Mesodermal cell (in vitro differentiated cells): ENCODE measurements around the gene RBM19.

Experiments
- H3K27ac ChIP-seq: 2 replicates; pipeline ENCODE4 v1.7.0; 2013; ENCODE audit warnings: mild to moderate bottlenecking, low read depth, low read length, moderate library complexity; ENCODE audit not compliant: severe bottlenecking
- H3K36me3 ChIP-seq: 2 replicates; pipeline ENCODE4 v1.7.1; 2013; ENCODE audit warnings: mild to moderate bottlenecking, low read length, moderate library complexity; ENCODE audit not compliant: control insufficient read depth, insufficient read depth
- H3K4me1 ChIP-seq: one replicate; pipeline ENCODE4 v1.7.1; 2013; ENCODE audit warnings: mild to moderate bottlenecking, low read length; ENCODE audit not compliant: insufficient read depth, control insufficient read depth, poor library complexity, severe bottlenecking
- H3K4me3 ChIP-seq: 2 replicates; pipeline ENCODE4 v1.7.0; 2013; ENCODE audit warnings: low read length, control low read depth, mild to moderate bottlenecking; ENCODE audit not compliant: insufficient read depth, poor library complexity, severe bottlenecking; ENCODE audit errors: extremely low read depth
- H3K9me3 ChIP-seq: 2 replicates; pipeline ENCODE4 v1.7.1; 2013; ENCODE audit warnings: mild to moderate bottlenecking, low read length, moderate library complexity; ENCODE audit not compliant: control insufficient read depth
- WGBS, 2 experiments: methylation state at CpG; one replicate each; pipeline ENCODE4 v1.1.5; 2013; ENCODE audit warnings: missing lambda C conversion rate in 2 of 2; ENCODE audit not compliant: insufficient coverage in 2 of 2; 5-methylcytosine and 5-hydroxymethylcytosine counted together

The RBM19 gene

GRCh38 chr12:113792450-113792849 is 173.7 kb downstream of the RBM19 start:
- 91 to 94% methylated on average over 6 of the region's 6 CpGs for whole genome bisulfite sequencing, 2 experiments
- H3K36me3 ChIP-seq: no peaks in the 10 kb centered on the region
- peaks cover 11% of the 10 kb centered on the region for H3K4me1 ChIP-seq
- no peak overlapping the region for H3K27ac ChIP-seq
- H3K4me3 ChIP-seq: no peak overlapping the region
- no peaks in the 10 kb centered on the region for H3K9me3 ChIP-seq

GRCh38 chr12:113788020-113788856 is 177.9 kb downstream of the RBM19 start:
- no peak overlapping the region for H3K4me3 ChIP-seq
- 78 to 82% methylated on average over 2 to 3 of the region's 5 CpGs for WGBS, 2 experiments
- H3K36me3 ChIP-seq: no peaks in the 10 kb centered on the region
- peaks cover 3% of the 10 kb centered on the region for H3K4me1 ChIP-seq
- no peak overlapping the region for H3K27ac ChIP-seq
- H3K9me3 ChIP-seq: no peaks in the 10 kb centered on the region

GRCh38 chr12:113786107-113786506 is 180.0 kb downstream of the RBM19 start:
- Histone ChIP-seq H3K4me1 (peaks cover 4% of the 10 kb centered on the region), H3K36me3 (no peaks in the 10 kb centered on the region), H3K4me3 (no peak overlapping the region), H3K27ac (no peak overlapping the region), H3K9me3 (no peaks in the 10 kb centered on the region)
- WGBS, 2 experiments: 92 to 100% methylated on average over 1 of the region's 2 CpGs

- Histone ChIP-seq H3K27ac (no peak overlapping the region), H3K4me1 (peaks cover 4% of the 10 kb centered on the region), H3K4me3 (no peak overlapping the region), H3K36me3 (no peaks in the 10 kb centered on the region), H3K9me3 (no peaks in the 10 kb centered on the region)
- 94% methylated on average over 2 of the region's 5 CpGs; no CpG with 5 or more reads in 1 of the 2 experiments for WGBS, 2 experiments
These were observed 182.3 kb downstream of the RBM19 start for GRCh38 chr12:113783811-113784210.

GRCh38 chr12:113782873-113783272 is 183.3 kb downstream of the RBM19 start:
- H3K4me1 ChIP-seq: peaks cover 4% of the 10 kb centered on the region
- 64 to 100% methylated on average over 1 to 7 of the region's 14 CpGs for WGBS, 2 experiments
- H3K27ac ChIP-seq: no peak overlapping the region
- H3K4me3 ChIP-seq: no peak overlapping the region
- no peaks in the 10 kb centered on the region for H3K9me3 ChIP-seq
- H3K36me3 ChIP-seq: no peaks in the 10 kb centered on the region

GRCh38 chr12:113781415-113782198 is 184.5 kb downstream of the RBM19 start:
- H3K36me3 ChIP-seq: no peaks in the 10 kb centered on the region
- no peak overlapping the region for H3K4me3 ChIP-seq
- 90 to 91% methylated on average over 8 to 9 of the region's 10 CpGs for WGBS, 2 experiments
- H3K9me3 ChIP-seq: no peaks in the 10 kb centered on the region
- H3K4me1 ChIP-seq: peaks cover 4% of the 10 kb centered on the region
- H3K27ac ChIP-seq: no peak overlapping the region

- H3K4me1 ChIP-seq: peaks cover 4% of the 10 kb centered on the region
- WGBS, 2 experiments: 86 to 92% methylated on average over 1 to 2 of the region's 2 CpGs
- H3K36me3 ChIP-seq: no peaks in the 10 kb centered on the region
- no peak overlapping the region for H3K4me3 ChIP-seq
- H3K9me3 ChIP-seq: no peaks in the 10 kb centered on the region
- no peak overlapping the region for H3K27ac ChIP-seq
These were observed 186.4 kb downstream of the RBM19 start for GRCh38 chr12:113779774-113780173.

- peaks cover 4% of the 10 kb centered on the region for H3K4me1 ChIP-seq
- no peak overlapping the region for H3K27ac ChIP-seq
- H3K9me3 ChIP-seq: no peaks in the 10 kb centered on the region
- H3K4me3 ChIP-seq: no peak overlapping the region
- no peaks in the 10 kb centered on the region for H3K36me3 ChIP-seq
- WGBS, 2 experiments: 31 to 50% methylated on average over 6 to 10 of the region's 12 CpGs
These were observed 187.5 kb downstream of the RBM19 start for GRCh38 chr12:113778432-113779132.

GRCh38 chr12:113777751-113778150 is 188.4 kb downstream of the RBM19 start:
- Histone ChIP-seq H3K27ac (no peak overlapping the region), H3K4me3 (no peak overlapping the region), H3K36me3 (no peaks in the 10 kb centered on the region), H3K9me3 (no peaks in the 10 kb centered on the region), H3K4me1 (no peaks in the 10 kb centered on the region)
- 73% methylated on average over 2 of the region's 2 CpGs; no CpG with 5 or more reads in 1 of the 2 experiments for WGBS, 2 experiments

- no peaks in the 10 kb centered on the region for H3K36me3 ChIP-seq
- H3K9me3 ChIP-seq: no peaks in the 10 kb centered on the region
- WGBS, 2 experiments: 87 to 91% methylated on average over 6 to 7 of the region's 7 CpGs
- H3K4me1 ChIP-seq: no peaks in the 10 kb centered on the region
- no peak overlapping the region for H3K27ac ChIP-seq
- H3K4me3 ChIP-seq: no peak overlapping the region
These were observed 189.6 kb downstream of the RBM19 start for GRCh38 chr12:113776536-113776935.
